NCI-H2171 (cell line): ENCODE data around the gene HTR1B.

Source experiments
- DNase-seq: peaks from one replicate; lab custom pipeline; 2025; lab: John Stamatoyannopoulos, UW

HTR1B gene

DNA sequence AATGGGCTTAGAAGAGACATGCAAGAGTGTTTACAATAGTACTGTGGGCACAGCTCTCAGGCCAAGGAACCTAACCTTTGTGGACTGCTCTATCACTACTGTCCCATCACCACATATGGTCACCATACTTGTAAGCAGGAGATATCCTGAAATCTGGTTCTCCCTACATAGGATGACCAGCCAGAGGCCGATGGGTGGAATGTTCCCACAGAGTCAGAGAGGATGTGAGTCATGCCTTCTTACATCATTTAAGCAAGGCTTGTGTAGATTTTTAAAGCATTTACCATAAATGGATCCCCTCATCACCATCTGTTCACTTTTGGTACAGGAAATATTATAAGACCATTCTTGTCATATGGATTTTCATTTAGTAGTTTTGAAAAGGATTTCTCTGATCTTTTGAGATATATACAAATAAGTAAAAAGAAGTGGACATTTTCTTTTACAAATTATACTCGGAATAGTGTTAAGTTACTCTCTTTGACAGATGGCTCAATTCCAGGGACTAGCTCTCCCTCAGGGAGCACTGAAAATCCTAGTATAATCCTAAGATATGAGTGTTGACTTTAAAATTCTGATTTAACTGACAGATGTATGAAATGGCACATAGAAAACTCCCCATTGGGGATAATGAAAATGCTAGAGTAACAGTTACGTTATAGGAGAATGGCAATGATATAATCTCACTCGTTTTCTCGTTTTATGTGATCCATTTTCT is 6.6 kb downstream of the HTR1B start:
- DNase-seq: no peak

GRCh38 chr6:77455271-77455670 is 8.0 kb downstream of the HTR1B start:
- DNase-seq: no peak

GRCh38 chr6:77454386-77454785 is 8.9 kb downstream of the HTR1B start:
- no peak for DNase-seq

GRCh38 chr6:77451466-77451865 is 11.8 kb downstream of the HTR1B start:
- no peak for DNase-seq

GRCh38 chr6:77450924-77451323 is 12.4 kb downstream of the HTR1B start:
- DNase-seq: no peak

DNA sequence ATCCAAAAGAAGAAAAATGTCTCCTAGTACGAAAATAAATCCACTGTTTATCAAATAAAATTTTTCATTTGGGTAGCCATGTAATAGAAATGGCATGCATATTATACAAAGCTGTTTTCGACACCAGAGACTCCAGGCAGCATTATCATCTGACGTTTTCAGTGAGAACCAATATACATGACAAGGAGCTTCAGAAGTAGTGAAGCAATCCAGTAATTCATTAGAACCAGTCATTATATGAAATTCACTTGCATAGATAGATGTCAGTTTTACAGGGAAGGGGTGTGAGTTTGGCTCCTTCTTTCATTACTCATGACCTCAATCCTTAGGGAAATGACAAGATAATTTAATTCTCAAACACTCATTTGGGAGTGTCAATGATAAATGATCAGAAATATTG is 14.7 kb downstream of the HTR1B start:
- no peak for DNase-seq

GRCh38 chr6:77447254-77447653 is 16.0 kb downstream of the HTR1B start:
- DNase-seq: no peak

DNA sequence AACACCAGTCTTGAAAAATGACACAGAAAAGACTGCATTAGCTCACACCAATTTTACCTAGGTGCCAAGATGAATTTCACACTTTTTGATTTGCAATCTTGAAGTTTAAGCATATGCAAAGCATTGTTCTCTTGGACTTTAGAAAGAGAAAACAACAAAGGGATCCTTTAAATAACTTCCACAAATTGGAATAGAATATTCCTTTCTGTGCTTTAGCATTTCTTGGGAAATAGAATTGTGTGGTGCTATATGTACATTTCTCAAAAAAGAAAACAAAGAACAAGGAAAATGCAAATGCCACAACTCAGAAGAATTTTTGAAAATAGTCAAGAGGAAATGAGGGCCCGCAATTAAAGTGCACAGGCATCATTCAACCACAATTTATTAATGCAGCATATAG is 17.0 kb downstream of the HTR1B start:
- no peak for DNase-seq

GRCh38 chr6:77445214-77445613 is 18.1 kb downstream of the HTR1B start:
- DNase-seq: no peak

DNA sequence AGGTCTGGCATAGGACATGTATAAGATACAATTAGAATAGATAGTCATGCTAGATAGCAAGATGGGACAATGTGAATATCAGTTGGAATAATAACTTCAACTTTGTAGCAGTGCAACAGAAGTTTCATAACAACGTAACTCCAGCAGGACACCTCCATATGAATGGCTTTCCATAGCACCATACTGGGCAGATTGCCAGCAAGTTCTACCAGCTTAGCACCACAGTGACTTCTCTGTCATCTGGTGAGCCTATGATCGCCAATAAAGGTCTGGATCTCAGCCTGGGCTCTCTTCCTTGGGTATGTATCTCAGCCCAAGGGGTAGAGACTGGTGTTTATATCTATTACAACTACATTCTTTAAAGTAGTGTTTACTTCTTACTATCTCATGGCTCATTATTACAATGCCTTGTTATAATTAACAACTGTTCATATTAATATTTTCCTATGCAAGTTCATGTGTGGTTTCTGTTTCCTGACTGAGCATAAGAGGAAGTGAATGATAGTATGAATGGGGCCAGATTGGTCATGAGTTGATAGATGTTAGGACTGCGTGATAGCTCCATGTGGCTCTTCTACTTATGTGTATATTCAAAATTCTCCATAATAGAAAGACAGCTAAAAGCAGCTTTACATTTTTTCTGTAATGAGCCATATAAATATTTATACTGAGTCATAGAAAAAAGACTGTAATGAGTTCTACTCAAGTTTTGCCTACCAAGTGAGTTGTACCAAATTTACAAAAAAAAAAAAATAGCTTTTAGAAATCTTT is 22.9 kb downstream of the HTR1B start:
- DNase-seq: no peak

DNA sequence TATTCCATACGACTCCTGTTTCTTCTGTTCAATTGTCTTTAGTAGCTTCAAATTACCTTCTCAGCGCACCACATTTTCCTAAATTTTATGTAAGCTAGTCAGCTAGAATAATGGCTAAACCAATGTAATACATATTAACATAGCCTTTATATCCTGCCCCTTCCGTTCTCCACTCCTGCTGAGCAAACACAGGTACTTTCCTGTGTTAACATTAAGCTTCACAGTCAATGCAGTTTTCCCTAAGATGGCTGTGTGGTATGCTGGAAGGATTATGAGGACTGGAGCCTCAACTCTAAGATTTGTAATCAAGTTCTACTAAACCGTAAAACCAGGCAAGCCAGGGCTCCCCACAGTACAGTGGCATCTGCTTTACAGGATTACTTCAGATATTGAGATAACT is 29.4 kb downstream of the HTR1B start:
- DNase-seq: no peak

DNA sequence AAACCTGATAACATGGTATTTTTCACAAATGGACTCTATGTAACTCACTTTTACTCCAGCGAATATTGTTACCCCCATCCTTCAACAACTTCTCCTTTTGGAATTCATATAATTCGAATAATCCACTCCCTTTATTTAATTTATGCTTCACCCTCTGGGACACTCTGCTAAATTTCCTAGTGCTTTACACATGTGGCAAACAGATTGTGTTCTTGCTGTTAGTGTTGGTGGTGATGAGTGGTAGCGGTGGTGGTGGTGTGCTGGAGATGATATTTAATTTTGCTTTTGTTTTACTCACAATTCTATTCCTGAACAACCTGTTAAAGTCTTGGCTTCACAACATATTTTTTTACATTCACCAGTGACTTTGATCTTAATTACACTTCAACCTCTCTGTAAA is 32.8 kb downstream of the HTR1B start:
- DNase-seq: no peak

DNA sequence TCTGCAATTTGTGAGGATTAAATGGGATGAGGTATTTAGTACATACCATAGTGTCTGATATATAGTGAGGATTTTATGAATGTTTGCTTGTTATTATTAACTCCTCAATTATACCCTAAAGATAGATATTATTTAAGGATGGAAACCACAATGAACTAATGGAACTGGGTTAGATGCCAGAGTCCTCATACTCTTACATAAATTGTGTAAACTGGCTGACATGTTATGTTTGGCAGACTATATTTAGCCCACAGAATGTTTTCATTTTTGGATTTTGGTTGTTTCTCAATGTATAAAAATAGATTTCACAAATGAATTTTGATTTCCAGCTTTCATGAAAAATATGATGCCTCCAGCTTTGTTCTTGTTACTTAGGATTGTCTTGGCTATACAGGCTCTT is 37.6 kb downstream of the HTR1B start:
- no peak for DNase-seq

GRCh38 chr6:77425216-77425615 is 38.1 kb downstream of the HTR1B start:
- DNase-seq: no peak

DNA sequence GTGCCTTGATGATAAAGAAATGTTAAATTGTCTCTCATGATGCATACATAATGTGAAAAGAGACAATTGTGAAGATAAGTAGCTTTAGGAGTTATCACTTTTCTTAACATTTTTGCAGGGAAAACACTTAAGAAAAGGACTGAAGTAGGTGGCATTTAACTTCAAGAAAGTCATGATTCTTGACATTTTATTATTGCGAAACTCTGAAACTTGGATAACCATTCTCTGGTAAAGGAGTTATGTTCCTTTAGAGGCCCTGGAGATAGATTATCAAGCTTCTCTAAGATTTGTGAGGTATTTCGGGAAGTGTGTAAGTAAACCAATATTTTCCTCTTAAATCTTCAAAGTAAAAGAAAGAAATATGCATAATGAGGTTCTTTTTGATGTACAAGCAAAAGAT is 38.5 kb downstream of the HTR1B start:
- no peak for DNase-seq

DNA sequence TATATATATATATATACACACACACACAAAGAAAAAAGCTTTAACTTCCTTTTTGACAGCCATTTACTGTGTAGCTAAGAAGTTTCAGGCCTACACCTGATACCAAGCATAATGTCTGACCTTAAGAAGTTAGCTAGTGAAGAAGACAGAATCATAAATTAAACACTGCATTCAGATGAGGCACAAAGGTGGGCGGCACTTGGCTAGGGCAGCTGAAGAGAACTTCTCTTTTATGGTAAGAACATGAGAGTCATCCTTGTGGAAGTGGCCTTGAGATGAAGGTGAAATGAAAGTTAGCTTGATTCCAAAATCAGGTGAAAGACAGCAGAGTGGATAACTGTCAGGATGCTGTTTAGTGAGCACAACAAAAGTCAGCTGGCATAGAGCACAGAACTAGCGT is 46.5 kb downstream of the HTR1B start:
- no peak for DNase-seq

DNA sequence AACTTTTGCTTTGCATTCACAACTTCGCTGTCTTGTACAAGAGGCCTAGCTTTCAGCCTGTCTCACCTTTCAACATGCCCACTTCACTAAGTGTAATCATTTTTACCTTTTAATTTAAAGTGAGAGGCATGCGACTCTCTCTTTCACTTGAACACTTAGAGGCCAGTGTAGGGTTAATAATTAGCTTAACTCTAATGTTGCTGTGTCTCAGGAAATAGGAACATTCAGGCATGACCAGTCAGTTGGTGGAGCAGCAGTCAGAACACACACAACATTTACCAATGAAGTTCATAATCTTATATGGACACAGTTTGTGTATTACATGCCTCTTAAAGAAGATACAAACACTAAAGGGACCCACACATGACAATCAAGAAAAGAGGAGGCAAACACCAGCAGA is 47.6 kb downstream of the HTR1B start:
- DNase-seq: no peak
